GM19463 (cell line): ENCODE results near the gene POGZ.
A peak's percentile ranks its signal among the peaks of the same experiment; 100 is the strongest.
"Not testable (repeated sequence)": the region's sequence is repeated elsewhere in the genome, so short reads cannot be mapped to it uniquely, and the experiment has no call there.

Source experiments
- ATAC-seq: cut with Tn5 transposase; IDR thresholded peaks from one replicate; pipeline ENCODE4 v1.9.1; 2021; ENCODE audit warnings: mild to moderate bottlenecking, moderate library complexity; ENCODE audit not compliant: unreplicated experiment

Gene POGZ

GRCh38 chr1:151478140-151478812 is 19.0 kb upstream of the POGZ start:
- no peak for ATAC-seq

GRCh38 chr1:151477066-151477465 is 17.8 kb upstream of the POGZ start:
- no peak for ATAC-seq

GRCh38 chr1:151476083-151476482 is 16.8 kb upstream of the POGZ start:
- ATAC-seq = no peak

- ATAC-seq = peak; percentile 63
Observed at GRCh38 chr1:151475175-151475574, 15.9 kb upstream of the POGZ start.

- ATAC-seq = no peak
Observed at GRCh38 chr1:151474745-151475144, 15.5 kb upstream of the POGZ start.

GRCh38 chr1:151472856-151473731 is 13.8 kb upstream of the POGZ start:
- ATAC-seq = no peak

- no peak for ATAC-seq
Observed at GRCh38 chr1:151465026-151465425, 5.7 kb upstream of the POGZ start.

GRCh38 chr1:151461694-151462093 is 2.4 kb upstream of the POGZ start:
- ATAC-seq = no peak

GRCh38 chr1:151458802-151459330 is 428 bp downstream of the POGZ start:
- peak; percentile 26 for ATAC-seq

GRCh38 chr1:151457911-151458801 is 1.1 kb downstream of the POGZ start:
- peak; percentile 38 for ATAC-seq

- no peak for ATAC-seq
Observed at GRCh38 chr1:151455966-151456365, 3.3 kb downstream of the POGZ start.

- no peak for ATAC-seq
Observed at GRCh38 chr1:151455231-151455630, 4.1 kb downstream of the POGZ start.

- ATAC-seq = no peak
Observed at GRCh38 chr1:151447696-151448095, 11.6 kb downstream of the POGZ start.

GRCh38 chr1:151444783-151445177 is 14.5 kb downstream of the POGZ start:
- ATAC-seq = no peak

GRCh38 chr1:151443846-151444782 is 15.2 kb downstream of the POGZ start:
- ATAC-seq = no peak

GRCh38 chr1:151437396-151437795 is 21.9 kb downstream of the POGZ start:
- ATAC-seq = not testable (repeated sequence)

- no peak for ATAC-seq
Observed at GRCh38 chr1:151436985-151437384, 22.3 kb downstream of the POGZ start.

GRCh38 chr1:151435174-151435573 is 24.1 kb downstream of the POGZ start:
- no peak for ATAC-seq

- ATAC-seq = not testable (repeated sequence)
Observed at GRCh38 chr1:151433827-151434226, 25.5 kb downstream of the POGZ start.

GRCh38 chr1:151428068-151428467 is 31.2 kb downstream of the POGZ start:
- ATAC-seq = no peak
